Calu3 (cell line): ENCODE measurements around the gene VWA8. TPM values are rescaled to one million over a fixed set of nuclear protein-coding genes. Genes with fewer than 3 reads are reported as not detected.
A peak's percentile ranks its signal among the peaks of the same experiment; 100 is the strongest.
"Not testable (repeated sequence)": the region's sequence is repeated elsewhere in the genome, so short reads cannot be mapped to it uniquely, and the experiment has no call there.

Experiments used
- BruUV-seq: library from RNA; stranded (reverse); fragments of 400-500 nt; replicated peaks from 2 replicates; lab custom pipeline; 2021; lab: Mats Ljungman, UMichigan
- CTCF ChIA-PET: fragments of 300-600 bp; sonication (Branson Sonifier 250); formaldehyde crosslinking; loops from one replicate; lab custom pipeline; 2022; ENCODE audit warnings: antibody characterized with exemption; lab: Charles Lee
- DNase-seq: peaks from one replicate; pipeline ENCODE4 v3.0.0; 2022
- H3K27ac Mint-ChIP-seq: one replicate; pipeline ENCODE4 v1.8.0; 2022; ENCODE audit warnings: mixed read lengths; ENCODE audit not compliant: unreplicated experiment
- H3K27me3 Mint-ChIP-seq: one replicate; pipeline ENCODE4 v1.8.0; 2022; ENCODE audit warnings: mixed read lengths; ENCODE audit not compliant: unreplicated experiment
- H3K36me3 Mint-ChIP-seq: one replicate; pipeline ENCODE4 v1.8.0; 2022; ENCODE audit warnings: mild to moderate bottlenecking, moderate library complexity, mixed read lengths; ENCODE audit not compliant: insufficient read depth, unreplicated experiment
- H3K4me1 Mint-ChIP-seq: one replicate; pipeline ENCODE4 v1.8.0; 2022; ENCODE audit warnings: mild to moderate bottlenecking, low read depth, mixed read lengths; ENCODE audit not compliant: unreplicated experiment
- H3K4me3 Mint-ChIP-seq: one replicate; pipeline ENCODE4 v1.8.0; 2022; ENCODE audit warnings: mild to moderate bottlenecking, low read depth, moderate library complexity, mixed read lengths; ENCODE audit not compliant: unreplicated experiment
- H3K9me3 Mint-ChIP-seq: one replicate; pipeline ENCODE4 v1.8.0; 2022; ENCODE audit warnings: low read depth, mixed read lengths; ENCODE audit not compliant: unreplicated experiment
- CTCF ChIP-seq: fragments of 200-600 bp; IDR thresholded peaks from one replicate; pipeline ENCODE4 v1.8.0; 2022; ENCODE audit warnings: antibody characterized with exemption; ENCODE audit not compliant: unreplicated experiment
- intact Hi-C: fragments of 100-400 bp; cut with micrococcal nuclease; formaldehyde crosslinking; loops from one replicate; pipeline ENCODE4 v1.10.0; 2022; ENCODE audit not compliant: unreplicated experiment
- total RNA-seq: library from RNA; stranded (reverse); gene quantifications from 2 replicates; pipeline ENCODE4 v1.2.3, GENCODE V29; 2022

Gene VWA8
- total RNA-seq, 1 experiment from 2014 or later, result 15.2 TPM

GRCh38 chr13:41545432-41545707 lies 415.5 kb downstream of the VWA8 start:
- H3K4me3 Mint-ChIP-seq, result no peak overlapping the region
- H3K9me3 Mint-ChIP-seq, result no peaks in the 10 kb centered on the region
- no peak overlapping the region for H3K27ac Mint-ChIP-seq
- CTCF ChIA-PET, result no interaction called here
- no TSS peak for BruUV-seq
- H3K36me3 Mint-ChIP-seq, result no peaks in the 10 kb centered on the region
- H3K4me1 Mint-ChIP-seq, result no peaks in the 10 kb centered on the region
- H3K27me3 Mint-ChIP-seq, result no peaks in the 10 kb centered on the region
- TF ChIP-seq CTCF, result no peak
- DNase-seq, result no peak
- intact Hi-C loops, result no loop called here

GRCh38 chr13:41543664-41544300 lies 417.1 kb downstream of the VWA8 start:
- no TSS peak for BruUV-seq
- Mint-ChIP-seq H3K4me3 (no peak overlapping the region), H3K4me1 (no peaks in the 10 kb centered on the region), H3K36me3 (no peaks in the 10 kb centered on the region), H3K9me3 (no peaks in the 10 kb centered on the region), H3K27me3 (no peaks in the 10 kb centered on the region), H3K27ac (no peak overlapping the region)
- CTCF ChIA-PET, result no interaction called here
- no peak for DNase-seq
- intact Hi-C loops, result no loop called here
- no peak for TF ChIP-seq CTCF

GRCh38 chr13:41542799-41543198 lies 418.1 kb downstream of the VWA8 start:
- H3K4me3 Mint-ChIP-seq, DNase-seq, CTCF ChIA-PET, H3K4me1 Mint-ChIP-seq, H3K27me3 Mint-ChIP-seq, H3K9me3 Mint-ChIP-seq, intact Hi-C loops, H3K36me3 Mint-ChIP-seq, BruUV-seq, H3K27ac Mint-ChIP-seq: not testable (repeated sequence)

- intact Hi-C loops, result no loop called here
- CTCF ChIA-PET, result no interaction called here
- TF ChIP-seq CTCF, result no peak
- Mint-ChIP-seq H3K4me1 (no peaks in the 10 kb centered on the region), H3K36me3 (no peaks in the 10 kb centered on the region), H3K4me3 (no peak overlapping the region), H3K27me3 (no peaks in the 10 kb centered on the region), H3K9me3 (no peaks in the 10 kb centered on the region), H3K27ac (no peak overlapping the region)
- no peak for DNase-seq
- no TSS peak for BruUV-seq
Measured at GRCh38 chr13:41542281-41542680, 418.6 kb downstream of the VWA8 start.

GRCh38 chr13:41541142-41541938 lies 419.6 kb downstream of the VWA8 start:
- intact Hi-C loops, result no loop called here
- H3K27me3 Mint-ChIP-seq, result no peaks in the 10 kb centered on the region
- BruUV-seq, result no TSS peak
- no peaks in the 10 kb centered on the region for H3K36me3 Mint-ChIP-seq
- TF ChIP-seq CTCF, result no peak
- DNase-seq, result no peak
- no peak overlapping the region for H3K4me3 Mint-ChIP-seq
- H3K9me3 Mint-ChIP-seq, result no peaks in the 10 kb centered on the region
- H3K27ac Mint-ChIP-seq, result no peak overlapping the region
- no peaks in the 10 kb centered on the region for H3K4me1 Mint-ChIP-seq
- CTCF ChIA-PET, result no interaction called here

GRCh38 chr13:41540240-41540639 lies 420.7 kb downstream of the VWA8 start:
- intact Hi-C loops, BruUV-seq, H3K4me1 Mint-ChIP-seq, H3K27ac Mint-ChIP-seq, H3K36me3 Mint-ChIP-seq, CTCF ChIA-PET, H3K9me3 Mint-ChIP-seq, H3K27me3 Mint-ChIP-seq: not testable (repeated sequence)
- H3K4me3 Mint-ChIP-seq, result peak overlapping the region; percentile 55
- DNase-seq, result peak; percentile 42
